Panc1 (cell line): Measurements from ENCODE around the gene KCTD6.

Source experiments
- CTCF ChIP-seq: fragments of 450-650 bp; IDR thresholded peaks from 2 replicates; pipeline ENCODE4 v1.5.1; 2017; ENCODE audit warnings: mild to moderate bottlenecking
- POLR2AphosphoS5 ChIP-seq: IDR thresholded peaks from 2 replicates; pipeline ENCODE4 v1.6.1; 2012; ENCODE audit warnings: mild to moderate bottlenecking, low read depth, low read length, moderate library complexity
- REST ChIP-seq, 2 experiments: IDR thresholded peaks; 2 replicates each; pipeline ENCODE4 v1.6.1; 2011 to 2012; ENCODE audit warnings: low read depth in 2 of 2, control low read depth in 1 of 2, low read length in 1 of 2, mild to moderate bottlenecking in 1 of 2, moderate library complexity in 1 of 2; ENCODE audit not compliant: insufficient read depth in 1 of 2
- SIN3A ChIP-seq: IDR thresholded peaks from 2 replicates; pipeline ENCODE4 v1.6.1; 2012; ENCODE audit warnings: low read depth, mild to moderate bottlenecking, low read length, moderate library complexity, borderline replicate concordance; ENCODE audit not compliant: insufficient read depth

- no peak for TF ChIP-seq CTCF
- TF ChIP-seq POLR2AphosphoS5 = no peak
- TF ChIP-seq REST (IDR thresholded peaks at IDR 0.05; ENCODE audit: insufficient read depth in 1 of 2, low read depth in 2 of 2, low read length in 1 of 2) = no peak
- no peak for TF ChIP-seq SIN3A
These were observed 36.7 kb downstream of the KCTD6 start for GRCh38 chr3:58528629-58529028.
